ENCODE results near the gene PVALEF.

PVALEF gene

GRCh38 chr17:81124377-81124776, 40.9 kb upstream of the PVALEF start:
- no peak for DNase-seq
- TF ChIP-seq POLR2A (IDR thresholded peaks at IDR 0.05; ENCODE audit: low read length) (no peak), GATA1 (IDR thresholded peaks at IDR 0.05; ENCODE audit: low read depth, low read length) (no peak)

DNA sequence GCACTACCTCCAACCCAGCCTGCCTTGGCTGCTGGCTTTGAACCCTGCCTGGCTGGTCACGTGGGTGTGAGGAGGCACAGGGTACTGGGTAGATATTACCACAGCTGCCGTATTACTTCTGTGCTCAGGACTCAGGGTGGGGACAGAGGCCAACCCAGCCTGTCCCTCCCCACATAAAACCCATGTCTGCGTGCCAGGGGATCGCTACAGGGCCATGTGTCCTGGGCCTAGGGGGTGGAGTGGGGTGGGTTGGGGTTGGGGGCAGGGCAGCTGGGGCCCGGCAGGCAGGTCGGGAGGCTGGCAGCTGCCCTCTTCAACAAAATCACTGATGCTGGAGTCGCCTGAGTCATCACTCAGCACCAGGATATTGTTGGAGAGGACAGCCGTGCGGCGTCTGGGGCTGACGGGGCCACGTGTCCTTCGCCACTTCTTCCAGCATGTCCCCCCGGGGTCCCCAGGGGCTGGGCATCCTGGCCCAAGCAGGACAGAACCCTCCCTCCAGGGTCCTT, 39.7 kb upstream of the PVALEF start:
- TF ChIP-seq GATA1 (IDR thresholded peaks at IDR 0.05; ENCODE audit: low read depth, low read length) (no peak), POLR2A (IDR thresholded peaks at IDR 0.05; ENCODE audit: low read length) (no peak)
- no peak for DNase-seq

DNA sequence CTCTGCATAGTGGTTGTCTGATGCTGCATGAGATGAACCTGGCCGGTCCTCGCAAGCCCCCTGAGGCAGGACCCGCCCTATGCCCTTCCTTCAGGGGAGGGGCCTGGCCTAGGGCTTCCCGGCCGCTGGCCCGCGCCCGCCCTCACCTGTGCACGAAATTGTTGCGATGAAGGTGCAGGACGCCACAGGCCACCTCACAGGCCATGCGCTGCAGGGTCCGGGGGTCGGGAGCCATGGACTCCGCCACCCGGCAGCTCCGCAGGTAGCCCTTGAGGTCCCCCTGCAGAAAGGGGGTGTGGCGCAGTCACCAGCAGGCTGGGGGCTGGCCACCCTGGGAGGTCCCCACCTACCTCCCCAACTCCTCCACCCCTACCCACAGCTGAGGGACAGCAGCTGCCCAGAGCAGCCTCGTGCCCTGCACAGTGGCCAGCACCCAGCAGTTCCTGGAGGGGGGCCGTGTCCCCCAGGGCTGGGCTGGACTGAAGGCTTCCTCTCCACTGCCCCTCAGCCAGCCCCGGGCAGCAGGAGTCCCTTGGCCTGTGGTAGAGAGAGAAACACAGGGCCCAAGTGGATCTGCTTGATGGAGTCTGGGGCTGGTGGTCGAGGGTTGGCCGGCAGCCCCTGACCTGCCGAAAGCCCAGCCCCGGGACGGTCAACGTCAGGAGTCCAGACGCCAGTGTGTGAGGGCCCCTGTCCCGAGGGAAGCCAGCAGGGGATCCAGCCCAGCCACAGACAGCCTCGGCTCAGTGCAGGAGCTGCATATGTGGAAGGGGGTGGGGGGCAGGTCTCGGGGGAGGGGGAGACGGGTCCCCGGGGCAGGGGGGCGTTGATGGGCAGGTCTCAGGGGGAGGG, 38.8 kb upstream of the PVALEF start:
- no peak for DNase-seq
- TF ChIP-seq POLR2A (IDR thresholded peaks at IDR 0.05; ENCODE audit: low read length), result no peak

DNA sequence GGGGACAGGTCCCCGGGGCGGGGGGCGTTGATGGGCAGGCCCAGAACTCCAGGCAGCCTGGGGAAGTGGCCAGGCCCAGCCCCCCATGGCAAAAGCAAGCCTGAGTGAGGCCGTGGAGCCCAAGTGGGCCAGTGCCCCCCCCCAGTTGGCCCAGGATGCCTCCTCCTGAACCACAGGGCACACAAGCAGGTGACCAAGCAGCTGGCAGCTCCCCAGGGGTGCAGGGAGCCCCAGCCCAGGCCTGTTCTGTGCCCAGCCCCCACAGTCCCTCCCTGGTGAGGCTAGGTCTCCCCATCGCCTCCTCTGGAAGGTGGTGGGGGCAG, 38.2 kb upstream of the PVALEF start:
- DNase-seq, result no peak
- TF ChIP-seq POLR2A (IDR thresholded peaks at IDR 0.05; ENCODE audit: low read length) (no peak), GATA1 (IDR thresholded peaks at IDR 0.05; ENCODE audit: low read depth, low read length) (no peak)

DNA sequence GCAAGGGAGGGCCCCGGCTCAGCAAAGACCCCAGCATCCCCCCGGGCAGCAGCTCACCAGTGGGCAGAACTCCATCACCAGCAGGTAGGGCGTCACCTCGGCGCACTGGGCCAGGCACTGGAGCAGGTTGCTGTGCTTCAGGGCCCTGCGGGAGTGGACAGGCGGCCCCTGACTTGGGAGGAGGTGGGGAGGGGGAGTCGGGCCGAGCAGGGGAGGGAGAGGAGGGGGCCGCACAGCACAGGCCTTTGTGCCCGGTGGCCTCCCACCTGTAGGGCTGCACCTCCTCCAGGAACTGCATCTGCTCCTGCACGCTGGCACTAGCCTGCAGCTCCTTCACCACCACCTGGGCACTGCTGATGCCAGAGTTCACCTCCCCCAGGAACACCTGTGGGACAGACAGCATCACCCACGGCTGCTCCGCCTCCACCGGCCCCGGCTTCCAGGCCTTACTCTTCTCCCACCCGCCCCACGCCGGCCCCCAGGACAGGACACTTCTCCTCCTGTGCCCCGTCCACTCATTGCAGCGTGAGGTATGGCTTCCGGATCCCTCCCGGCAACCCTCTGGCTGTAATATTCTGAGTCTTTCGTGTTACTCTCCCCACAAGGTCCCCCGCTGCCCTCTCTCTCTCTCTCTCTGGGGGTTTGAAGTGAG, 37.7 kb upstream of the PVALEF start:
- TF ChIP-seq POLR2A (IDR thresholded peaks at IDR 0.05; ENCODE audit: low read length) (no peak), GATA1 (IDR thresholded peaks at IDR 0.05; ENCODE audit: low read depth, low read length) (no peak)

GRCh38 chr17:81128338-81128737, 37.0 kb upstream of the PVALEF start:
- no peak for DNase-seq
- no peak for TF ChIP-seq GATA1 (IDR thresholded peaks at IDR 0.05; ENCODE audit: low read depth, low read length)
- TF ChIP-seq POLR2A (IDR thresholded peaks at IDR 0.05; ENCODE audit: low read length), result no peak

More for the DNA sequence above, 37.7 kb upstream of the PVALEF start:
- no peak for DNase-seq

GRCh38 chr17:81128774-81129173, 36.5 kb upstream of the PVALEF start:
- DNase-seq, result no peak
- TF ChIP-seq GATA1 (IDR thresholded peaks at IDR 0.05; ENCODE audit: low read depth, low read length) (no peak), POLR2A (IDR thresholded peaks at IDR 0.05; ENCODE audit: low read length) (no peak)

DNA sequence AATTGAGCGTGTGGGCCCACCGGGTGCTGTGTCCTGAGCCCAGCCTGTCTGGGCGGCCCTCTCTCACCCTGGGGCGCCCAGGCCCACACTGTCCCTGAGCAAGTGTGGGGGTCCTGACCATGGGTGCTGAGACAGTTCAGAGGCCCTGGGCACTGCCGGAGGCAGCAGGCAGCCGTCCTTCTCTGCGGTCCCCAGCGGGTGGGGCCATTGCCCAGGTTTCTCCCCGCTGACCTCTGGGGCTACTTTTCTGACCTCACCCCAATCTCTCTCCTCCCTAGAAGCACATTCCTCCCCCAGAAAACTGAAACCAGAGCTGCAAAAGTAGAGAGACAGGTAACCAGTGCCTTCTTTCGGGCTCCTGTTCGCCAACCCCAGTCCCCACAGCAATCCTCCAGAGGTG, 36.0 kb upstream of the PVALEF start:
- TF ChIP-seq POLR2A (IDR thresholded peaks at IDR 0.05; ENCODE audit: low read length), result no peak
- no peak for TF ChIP-seq GATA1 (IDR thresholded peaks at IDR 0.05; ENCODE audit: low read depth, low read length)
- DNase-seq, result no peak

DNA sequence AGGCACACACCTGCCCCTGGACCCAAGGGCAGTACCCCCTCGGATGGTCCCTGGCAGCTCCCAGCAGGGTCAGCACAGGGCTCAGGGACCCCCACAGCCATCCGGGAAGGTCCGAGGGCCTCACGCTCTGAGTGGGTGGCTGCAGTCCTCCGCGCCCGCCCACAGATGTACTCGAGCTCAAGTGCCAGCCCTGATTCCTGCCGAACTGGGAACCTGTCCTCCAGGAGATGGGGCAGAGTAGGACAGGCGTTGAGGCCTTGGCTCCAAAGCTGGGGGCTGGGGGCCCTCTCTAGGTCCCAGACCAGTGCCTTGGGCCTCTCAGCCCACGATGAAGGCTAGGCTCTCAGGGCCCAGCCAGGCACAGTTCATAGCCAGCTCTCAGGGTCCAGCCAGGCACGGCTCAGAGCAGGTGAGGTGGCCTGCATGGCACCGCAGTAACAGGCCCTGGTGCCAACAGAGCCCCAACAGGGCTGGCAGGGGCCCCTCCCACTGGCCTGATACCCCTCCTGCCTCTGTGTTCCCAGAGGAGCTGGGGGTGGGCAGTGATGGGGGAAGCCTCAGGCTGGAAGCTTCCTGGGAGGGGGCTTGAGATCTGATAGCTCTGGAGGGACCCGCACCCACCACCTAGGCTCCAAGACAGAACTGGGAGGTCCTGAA, 35.5 kb upstream of the PVALEF start:
- TF ChIP-seq GATA1 (IDR thresholded peaks at IDR 0.05; ENCODE audit: low read depth, low read length) (no peak), POLR2A (IDR thresholded peaks at IDR 0.05; ENCODE audit: low read length) (no peak)
- DNase-seq, result no peak

- DNase-seq, result no peak
- no peak for TF ChIP-seq POLR2A (IDR thresholded peaks at IDR 0.05; ENCODE audit: low read length)
- TF ChIP-seq GATA1 (IDR thresholded peaks at IDR 0.05; ENCODE audit: low read depth, low read length), result no peak
Observed at GRCh38 chr17:81130385-81131361, 34.6 kb upstream of the PVALEF start.

- no peak for TF ChIP-seq POLR2A (IDR thresholded peaks at IDR 0.05; ENCODE audit: low read length)
- TF ChIP-seq GATA1 (IDR thresholded peaks at IDR 0.05; ENCODE audit: low read depth, low read length), result no peak
- no peak for DNase-seq
Observed at GRCh38 chr17:81131486-81132196, 33.7 kb upstream of the PVALEF start.

DNA sequence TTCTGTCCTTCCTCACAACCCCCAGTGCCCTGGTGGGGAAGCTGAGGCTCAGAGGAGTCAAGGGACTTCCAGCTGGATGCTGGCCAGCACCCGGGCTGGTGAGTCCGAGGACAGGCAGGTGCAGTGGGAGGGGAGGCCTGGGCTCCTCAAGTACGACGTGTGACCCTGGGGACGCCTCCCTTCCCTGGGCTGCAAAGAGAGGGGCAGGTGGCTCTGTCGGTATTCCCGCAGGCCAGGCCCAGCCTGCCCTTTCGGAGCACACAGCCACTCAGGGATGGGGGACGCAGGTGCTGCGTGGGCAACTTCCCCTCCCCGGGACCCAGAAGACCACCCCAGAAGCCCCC, 33.1 kb upstream of the PVALEF start:
- no peak for TF ChIP-seq GATA1 (IDR thresholded peaks at IDR 0.05; ENCODE audit: low read depth, low read length)
- no peak for TF ChIP-seq POLR2A (IDR thresholded peaks at IDR 0.05; ENCODE audit: low read length)
- no peak for DNase-seq
